Measurements from ENCODE around the gene SLC32A1.

DNA sequence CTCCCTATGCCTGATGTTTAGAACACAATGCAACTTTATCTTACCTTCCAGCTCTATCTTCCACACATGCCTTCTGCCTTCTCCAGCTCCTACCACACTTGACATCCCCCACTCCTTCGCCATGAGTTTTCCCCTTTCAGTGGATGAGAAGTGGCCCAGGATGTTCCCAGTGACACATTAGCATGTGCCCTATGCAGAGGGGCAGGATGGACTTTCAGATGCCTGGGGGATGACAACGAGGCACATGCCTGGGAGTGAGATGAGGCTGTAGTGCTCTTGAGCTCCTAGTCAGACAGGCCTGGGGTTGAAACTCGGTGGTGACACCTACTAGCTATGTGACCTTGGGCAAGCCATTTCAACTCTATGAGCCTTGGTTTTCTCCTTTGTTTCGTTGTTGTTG lies 20.1 kb upstream of the SLC32A1 start:
- TF ChIP-seq EZH2 (IDR thresholded peaks at IDR 0.05) (no peak), POLR2AphosphoS5 (IDR thresholded peaks at IDR 0.05; ENCODE audit: borderline replicate concordance, low read depth, low read length) (no peak), FOXP2 (optimal IDR thresholded peaks at IDR 0.05; ENCODE audit: control extremely low read depth, extremely low read length, insufficient read depth) (no peak)
